Stimulated activated CD8-positive, alpha-beta memory T cell treated with anti-CD3 and anti-CD28 coated beads, Interleukin-7, amount 100 ng/mL, for 4 hours (primary cell): ENCODE results near the gene FAHD2A.
"Not testable (repeated sequence)": the region's sequence is repeated elsewhere in the genome, so short reads cannot be mapped to it uniquely, and the experiment has no call there.

ENCODE experiments used
- DNase-seq, 2 donors: peaks; one replicate each; pipeline ENCODE4 v3.0.0-alpha.2; 2020; ENCODE audit warnings: low read depth in 2 of 2

FAHD2A gene

GRCh38 chr2:95402370-95403203, at the start of gene FAHD2A:
TSS of gene FAHD2A (plus strand) at chr2:95402708. CDS start at chr2:95405559, 2,851 bp downstream.
- peak; percentile 87 to 91 for DNase-seq

- no peak for DNase-seq
These were observed 49.4 kb upstream of the FAHD2A start for GRCh38 chr2:95353055-95353575.

- no peak for DNase-seq
These were observed 48.7 kb upstream of the FAHD2A start for GRCh38 chr2:95353613-95354468.

- DNase-seq, result no peak
These were observed 48.0 kb upstream of the FAHD2A start for GRCh38 chr2:95354469-95354901.

- DNase-seq, result no peak
These were observed 47.6 kb upstream of the FAHD2A start for GRCh38 chr2:95354925-95355324.

GRCh38 chr2:95355486-95355885, 47.0 kb upstream of the FAHD2A start:
- DNase-seq, result not testable (repeated sequence)

GRCh38 chr2:95356821-95357700, 45.4 kb upstream of the FAHD2A start:
- no peak for DNase-seq

- DNase-seq, result no peak
These were observed 44.7 kb upstream of the FAHD2A start for GRCh38 chr2:95357717-95358280.

- DNase-seq, result no peak
These were observed 43.5 kb upstream of the FAHD2A start for GRCh38 chr2:95359031-95359430.

- DNase-seq, result no peak
These were observed 43.0 kb upstream of the FAHD2A start for GRCh38 chr2:95359501-95359930.

- DNase-seq, result no peak
These were observed 41.1 kb upstream of the FAHD2A start for GRCh38 chr2:95361216-95361980.

- DNase-seq, result no peak
These were observed 40.0 kb upstream of the FAHD2A start for GRCh38 chr2:95362486-95362885.

GRCh38 chr2:95366514-95366913, 36.0 kb upstream of the FAHD2A start:
- no peak for DNase-seq

- no peak for DNase-seq
These were observed 30.2 kb upstream of the FAHD2A start for GRCh38 chr2:95372216-95372829.

- no peak for DNase-seq
These were observed 29.7 kb upstream of the FAHD2A start for GRCh38 chr2:95372845-95373244.

- DNase-seq, result no peak
These were observed 28.5 kb upstream of the FAHD2A start for GRCh38 chr2:95374029-95374428.

GRCh38 chr2:95374451-95374920, 28.0 kb upstream of the FAHD2A start:
- DNase-seq, result no peak

- no peak for DNase-seq
These were observed 27.5 kb upstream of the FAHD2A start for GRCh38 chr2:95374921-95375471.

- DNase-seq, result no peak
These were observed 26.9 kb upstream of the FAHD2A start for GRCh38 chr2:95375532-95376150.
